GM10248 (cell line): ENCODE data around the gene PELI3.
A peak's percentile ranks its signal among the peaks of the same experiment; 100 is the strongest.

Experiments
- CTCF ChIA-PET: fragments of 300-600 bp; sonication (Branson Sonifier 250); formaldehyde crosslinking; extraction: SDS; loops from one replicate; lab custom pipeline; 2021; ENCODE audit warnings: antibody characterized with exemption; lab: Yijun Ruan, JAX
- POLR2A ChIA-PET: fragments of 350-650 bp; sonication (Branson Sonifier 250); formaldehyde crosslinking; extraction: SDS; loops from one replicate; lab custom pipeline; 2020; ENCODE audit warnings: antibody characterized with exemption; lab: Yijun Ruan, JAX
- DNase-seq: peaks from one replicate; pipeline ENCODE4 v3.0.0; 2012; ENCODE audit errors: extremely low spot score
- CTCF ChIP-seq: IDR thresholded peaks from 2 replicates; pipeline ENCODE4 v1.5.1; 2012; ENCODE audit warnings: mild to moderate bottlenecking, low read depth; ENCODE audit errors: extremely low read depth, missing control alignments, control extremely low read depth

The PELI3 gene

GRCh38 chr11:66480117-66480938 lies 13.6 kb downstream of the PELI3 start, which contains the start of gene DPP3:
Gene DPP3 (plus strand): TSS chr11:66480434. CDS start chr11:66482201, 1,767 bp downstream.
- TF ChIP-seq CTCF = no peak
- CTCF ChIA-PET = interaction anchor here (0.6 to 3.4 kb wide), 19 partner anchors 8 to 1092 kb away, joined by 3 to 83 read pairs (median 4); partner anchors contain the start of genes ACTN3, BBS1, CCDC87 and CCS
- peak; percentile 100 for DNase-seq
- POLR2A ChIA-PET = interaction anchor here (0.9 to 1.4 kb wide), 4 partner anchors 10 to 198 kb away, joined by 3 to 14 read pairs (median 4); partner anchors contain the start of gene PELI3

- no peak for TF ChIP-seq CTCF
- ChIA-PET POLR2A (no interaction called here), CTCF (interaction anchor here (0.9 to 2.7 kb wide), 7 partner anchors 18 to 194 kb away, joined by 3 to 9 read pairs (median 3); partner anchors contain the start of genes MRPL11, PELI3 and RBM4B)
- DNase-seq = no peak
Measured at GRCh38 chr11:66484806-66485380, 18.2 kb downstream of the PELI3 start.

GRCh38 chr11:66488957-66489356 lies 22.3 kb downstream of the PELI3 start:
- ChIA-PET POLR2A (no interaction called here), CTCF (interaction anchor here (1.1 to 1.5 kb wide), 3 partner anchors 9 to 189 kb away, joined by 3 to 4 read pairs (median 4); partner anchors contain the start of genes DPP3 and MRPL11)
- no peak for DNase-seq
- TF ChIP-seq CTCF = no peak

- POLR2A ChIA-PET = interaction anchor here (1.4 kb wide), 1 partner anchor 10 kb away, joined by 3 read pairs; the partner anchor contains the start of gene DPP3
- CTCF ChIA-PET = interaction anchor here (0.7 to 3.6 kb wide), 3 partner anchors 9 to 189 kb away, joined by 3 to 19 read pairs (median 4); partner anchors contain the start of gene DPP3
- no peak for DNase-seq
- no peak for TF ChIP-seq CTCF
Measured at GRCh38 chr11:66489636-66490035, 22.9 kb downstream of the PELI3 start.

- ChIA-PET POLR2A (interaction anchor here (0.7 kb wide), 1 partner anchor 287 kb away, joined by 3 read pairs; no protein-coding TSS in a partner anchor), CTCF (interaction anchor here (0.7 to 3.6 kb wide), 5 partner anchors 13 to 187 kb away, joined by 3 to 19 read pairs (median 3); partner anchors contain the start of gene BBS1)
- no peak for DNase-seq
- TF ChIP-seq CTCF = peak; percentile 2
Measured at GRCh38 chr11:66491315-66491935, 24.7 kb downstream of the PELI3 start.
